Ovary (tissue), 3 donors: ENCODE measurements around the gene BATF.

Source experiments
- POLR2A ChIP-seq: fragments of 450-650 bp; IDR thresholded peaks from one replicate; pipeline ENCODE4 v1.6.1; 2017; ENCODE audit warnings: antibody characterized with exemption, mild to moderate bottlenecking, moderate library complexity
- TF ChIP-seq, protein P1 (sequence below), 3 donors: fragments of 450-650 bp in 2 of 3; fragments of 200-600 bp in 1 of 3; IDR thresholded peaks; one replicate each; pipeline versions ENCODE4 v1.5.1 to v1.8.0; 2016 to 2022; ENCODE audit warnings: antibody characterized with exemption in 3 of 3, mild to moderate bottlenecking in 1 of 3
- donor health status: DM: no; HTN: no; CAD: no.

DNA sequence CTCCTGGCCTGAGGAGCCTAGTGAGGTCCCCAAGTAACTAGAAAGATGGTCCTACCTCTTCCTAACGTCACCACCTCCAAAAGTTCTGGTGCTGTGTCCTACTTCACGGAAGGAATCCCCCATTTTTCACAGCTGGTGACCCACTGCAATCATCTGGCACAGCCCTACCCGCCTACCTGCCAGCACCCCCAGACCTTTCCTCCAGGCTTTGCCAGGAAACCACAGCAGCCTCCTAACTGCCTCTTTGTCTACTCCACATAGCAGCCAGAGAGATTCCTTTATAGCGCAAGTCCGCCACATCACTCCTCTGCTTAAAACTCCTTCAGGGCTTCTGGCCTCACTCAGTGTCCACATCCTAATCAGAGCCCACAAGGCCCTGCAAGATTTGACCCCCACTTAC, 42.8 kb downstream of the BATF start:
- TF ChIP-seq, protein P1, sequence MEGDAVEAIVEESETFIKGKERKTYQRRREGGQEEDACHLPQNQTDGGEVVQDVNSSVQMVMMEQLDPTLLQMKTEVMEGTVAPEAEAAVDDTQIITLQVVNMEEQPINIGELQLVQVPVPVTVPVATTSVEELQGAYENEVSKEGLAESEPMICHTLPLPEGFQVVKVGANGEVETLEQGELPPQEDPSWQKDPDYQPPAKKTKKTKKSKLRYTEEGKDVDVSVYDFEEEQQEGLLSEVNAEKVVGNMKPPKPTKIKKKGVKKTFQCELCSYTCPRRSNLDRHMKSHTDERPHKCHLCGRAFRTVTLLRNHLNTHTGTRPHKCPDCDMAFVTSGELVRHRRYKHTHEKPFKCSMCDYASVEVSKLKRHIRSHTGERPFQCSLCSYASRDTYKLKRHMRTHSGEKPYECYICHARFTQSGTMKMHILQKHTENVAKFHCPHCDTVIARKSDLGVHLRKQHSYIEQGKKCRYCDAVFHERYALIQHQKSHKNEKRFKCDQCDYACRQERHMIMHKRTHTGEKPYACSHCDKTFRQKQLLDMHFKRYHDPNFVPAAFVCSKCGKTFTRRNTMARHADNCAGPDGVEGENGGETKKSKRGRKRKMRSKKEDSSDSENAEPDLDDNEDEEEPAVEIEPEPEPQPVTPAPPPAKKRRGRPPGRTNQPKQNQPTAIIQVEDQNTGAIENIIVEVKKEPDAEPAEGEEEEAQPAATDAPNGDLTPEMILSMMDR (IDR thresholded peaks at IDR 0.05) = no peak
- TF ChIP-seq POLR2A = no peak
